Measurements from ENCODE around the gene PRKAR1B.

DNA sequence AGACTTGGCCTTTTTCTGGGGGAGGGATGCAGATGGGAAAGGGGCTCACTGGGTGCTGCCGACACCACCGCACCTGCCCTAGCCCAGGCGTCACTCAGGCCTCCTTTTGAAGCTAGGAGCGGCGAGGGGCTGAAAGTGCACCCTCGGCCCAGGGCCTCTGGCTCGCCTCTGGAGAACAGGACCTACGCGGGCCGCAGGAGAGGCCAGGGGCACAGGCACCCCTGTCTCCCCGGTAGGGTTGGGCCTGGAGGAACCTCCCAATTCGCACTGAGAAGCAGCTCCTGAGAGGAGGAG, 46.5 kb upstream of the PRKAR1B start:
- TF ChIP-seq, protein P1, sequence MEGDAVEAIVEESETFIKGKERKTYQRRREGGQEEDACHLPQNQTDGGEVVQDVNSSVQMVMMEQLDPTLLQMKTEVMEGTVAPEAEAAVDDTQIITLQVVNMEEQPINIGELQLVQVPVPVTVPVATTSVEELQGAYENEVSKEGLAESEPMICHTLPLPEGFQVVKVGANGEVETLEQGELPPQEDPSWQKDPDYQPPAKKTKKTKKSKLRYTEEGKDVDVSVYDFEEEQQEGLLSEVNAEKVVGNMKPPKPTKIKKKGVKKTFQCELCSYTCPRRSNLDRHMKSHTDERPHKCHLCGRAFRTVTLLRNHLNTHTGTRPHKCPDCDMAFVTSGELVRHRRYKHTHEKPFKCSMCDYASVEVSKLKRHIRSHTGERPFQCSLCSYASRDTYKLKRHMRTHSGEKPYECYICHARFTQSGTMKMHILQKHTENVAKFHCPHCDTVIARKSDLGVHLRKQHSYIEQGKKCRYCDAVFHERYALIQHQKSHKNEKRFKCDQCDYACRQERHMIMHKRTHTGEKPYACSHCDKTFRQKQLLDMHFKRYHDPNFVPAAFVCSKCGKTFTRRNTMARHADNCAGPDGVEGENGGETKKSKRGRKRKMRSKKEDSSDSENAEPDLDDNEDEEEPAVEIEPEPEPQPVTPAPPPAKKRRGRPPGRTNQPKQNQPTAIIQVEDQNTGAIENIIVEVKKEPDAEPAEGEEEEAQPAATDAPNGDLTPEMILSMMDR (tag by site-specific recombination; IDR thresholded peaks at IDR 0.05), result no peak
- TF ChIP-seq ZNF350 (tag by site-specific recombination; IDR thresholded peaks at IDR 0.05), result no peak
